CMK (cell line): ENCODE data around the gene JARID2.
"Not testable (repeated sequence)": the region's sequence is repeated elsewhere in the genome, so short reads cannot be mapped to it uniquely, and the experiment has no call there.

Source experiments
- DNase-seq: peaks from one replicate; pipeline ENCODE4 v3.0.0-alpha.2; 2010; ENCODE audit warnings: low read depth

The JARID2 gene

GRCh38 chr6:15309611-15310283 is 63.9 kb downstream of the JARID2 start:
- DNase-seq, result no peak

DNA sequence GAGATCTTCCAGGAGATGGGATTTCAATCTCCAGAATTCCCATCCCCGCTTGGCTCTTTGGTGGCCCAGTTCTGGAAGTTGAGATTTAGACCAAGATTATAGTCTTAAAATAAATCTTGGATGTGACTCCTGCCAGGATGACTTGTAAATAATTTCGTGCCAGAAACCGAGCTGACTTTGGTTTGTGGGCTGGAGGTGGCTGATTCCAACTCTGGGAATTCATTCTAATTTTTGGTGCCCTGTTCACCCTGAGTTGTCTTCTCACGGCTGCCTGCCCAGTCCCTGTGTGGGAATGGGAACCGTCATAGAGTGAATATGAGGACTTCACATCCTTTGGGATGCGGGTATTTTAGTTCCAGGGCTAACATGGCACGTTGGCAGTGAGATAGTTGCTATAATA is 64.8 kb downstream of the JARID2 start:
- no peak for DNase-seq

DNA sequence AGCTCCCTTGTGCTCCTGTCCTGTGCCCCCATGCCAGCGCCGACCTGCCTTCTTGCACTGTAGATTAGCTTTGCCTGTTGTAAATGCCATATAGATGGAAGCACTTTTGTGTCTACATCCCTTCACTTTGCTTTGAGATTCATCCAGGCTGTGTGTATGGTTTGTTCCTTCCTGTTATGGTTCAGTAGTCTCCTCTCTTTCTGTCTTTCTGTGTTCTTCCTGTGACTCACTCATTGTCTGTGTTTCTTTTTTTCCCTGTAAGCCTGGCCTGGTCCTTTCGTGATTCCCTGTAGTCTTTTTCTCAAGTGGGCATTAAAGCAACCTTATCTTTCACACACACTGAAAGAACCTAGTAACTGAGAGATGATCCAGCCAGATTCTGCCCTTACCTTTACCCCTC is 66.6 kb downstream of the JARID2 start:
- no peak for DNase-seq

DNA sequence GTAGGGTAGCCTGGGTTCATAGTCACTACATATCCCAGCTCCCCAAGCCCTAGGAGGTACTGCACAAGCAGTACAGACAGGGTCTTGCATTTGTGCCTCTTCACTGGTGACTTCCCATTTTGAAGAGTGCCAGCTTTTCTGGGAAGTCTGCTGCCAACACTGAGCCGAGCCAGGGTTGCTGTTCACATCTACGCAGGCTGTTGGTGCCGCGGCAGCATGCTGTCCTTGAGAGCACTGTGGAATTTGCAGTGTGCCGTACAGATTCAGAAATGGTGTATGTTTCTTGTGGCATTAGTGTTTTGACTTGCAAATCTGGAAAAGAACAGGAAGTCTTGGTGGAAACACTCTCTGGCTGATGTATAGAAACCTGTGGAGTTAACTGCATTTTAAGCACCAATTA is 67.5 kb downstream of the JARID2 start:
- DNase-seq, result no peak

DNA sequence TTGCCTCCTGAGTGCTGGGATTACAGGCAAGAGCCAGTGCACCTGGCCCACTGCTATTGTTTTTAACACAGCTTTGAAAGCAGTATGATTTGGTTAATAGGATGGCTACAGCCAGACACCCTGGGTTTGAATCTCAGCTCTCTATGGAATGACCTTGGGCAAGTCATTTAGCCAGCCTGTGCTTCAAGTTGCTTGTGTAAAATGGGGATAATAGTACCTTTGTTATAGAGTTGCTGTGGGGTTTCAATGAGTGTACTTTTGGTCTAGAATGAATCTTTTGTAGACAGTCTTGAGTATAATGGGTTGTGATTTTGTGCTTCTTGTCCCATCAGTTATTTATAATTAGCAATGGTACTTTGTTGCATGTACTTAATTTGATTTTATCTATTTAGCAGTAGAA is 70.9 kb downstream of the JARID2 start:
- no peak for DNase-seq

GRCh38 chr6:15317251-15317650 is 71.4 kb downstream of the JARID2 start:
- DNase-seq, result no peak

DNA sequence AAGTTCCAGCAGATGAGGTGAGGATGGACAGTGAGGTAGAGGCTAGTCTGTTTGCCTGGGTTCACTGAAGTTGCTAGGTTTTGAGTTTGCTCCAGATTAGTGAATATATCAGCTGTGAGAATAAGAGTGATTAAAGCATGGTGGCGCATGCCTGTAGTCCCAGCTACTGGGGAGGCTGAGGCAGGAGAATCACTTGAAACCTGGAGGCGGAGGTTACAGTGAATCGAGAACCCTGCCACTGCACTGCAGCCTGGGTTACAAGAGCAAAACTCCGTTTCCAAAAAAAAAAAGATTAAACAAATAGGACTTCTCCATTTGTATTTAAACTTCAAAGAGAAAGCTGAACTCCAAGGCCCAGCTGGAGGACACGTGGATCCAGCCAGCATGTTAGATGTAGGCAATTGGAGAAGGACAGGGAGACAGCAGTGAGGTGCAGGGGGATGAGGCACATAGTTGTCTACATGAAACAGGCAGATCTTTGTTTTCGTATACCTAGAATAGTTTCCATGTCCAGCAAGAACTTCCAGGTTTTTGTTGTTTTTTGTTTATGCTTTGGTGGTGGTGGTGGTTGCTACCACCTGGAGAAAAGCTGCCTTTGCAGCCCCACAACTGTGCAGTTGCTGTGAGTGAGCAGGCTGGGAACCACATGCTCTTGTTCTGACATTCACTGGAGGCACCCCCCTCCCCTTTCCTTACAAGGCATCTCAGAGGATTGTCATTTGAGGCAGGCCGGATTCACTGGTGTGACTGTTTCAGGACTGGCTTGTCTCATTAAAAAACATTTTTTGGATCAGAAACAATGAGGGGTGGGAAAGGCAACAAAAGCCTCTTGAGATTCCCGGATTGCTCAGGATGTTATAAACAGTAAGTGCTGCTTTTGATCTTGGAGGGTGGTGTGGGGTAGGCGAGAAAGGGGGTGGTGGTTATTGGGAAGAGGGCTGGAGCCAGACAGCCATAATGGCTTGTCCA is 72.3 kb downstream of the JARID2 start:
- DNase-seq, result no peak

- DNase-seq, result no peak
Observed at GRCh38 chr6:15319677-15320076, 73.8 kb downstream of the JARID2 start.

DNA sequence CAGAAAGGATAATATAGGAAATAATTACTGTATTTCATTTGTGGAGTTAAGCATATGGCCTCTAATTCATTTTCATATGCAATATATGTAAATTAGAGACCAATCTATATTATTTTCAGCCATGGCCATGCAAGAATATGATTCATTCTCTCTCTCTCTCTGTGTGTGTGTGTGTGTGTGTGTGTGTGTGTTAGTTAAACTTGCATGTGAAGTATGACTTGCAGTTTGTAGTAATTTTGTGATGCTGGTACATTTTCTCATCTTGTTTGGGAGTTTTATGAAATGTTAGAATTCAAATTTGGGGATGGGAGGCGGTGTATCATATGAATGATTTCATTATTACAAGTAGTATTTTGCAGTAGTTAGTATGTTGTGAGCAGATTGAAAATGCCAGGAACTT is 74.8 kb downstream of the JARID2 start:
- DNase-seq, result no peak

GRCh38 chr6:15322184-15322583 is 76.3 kb downstream of the JARID2 start:
- no peak for DNase-seq

DNA sequence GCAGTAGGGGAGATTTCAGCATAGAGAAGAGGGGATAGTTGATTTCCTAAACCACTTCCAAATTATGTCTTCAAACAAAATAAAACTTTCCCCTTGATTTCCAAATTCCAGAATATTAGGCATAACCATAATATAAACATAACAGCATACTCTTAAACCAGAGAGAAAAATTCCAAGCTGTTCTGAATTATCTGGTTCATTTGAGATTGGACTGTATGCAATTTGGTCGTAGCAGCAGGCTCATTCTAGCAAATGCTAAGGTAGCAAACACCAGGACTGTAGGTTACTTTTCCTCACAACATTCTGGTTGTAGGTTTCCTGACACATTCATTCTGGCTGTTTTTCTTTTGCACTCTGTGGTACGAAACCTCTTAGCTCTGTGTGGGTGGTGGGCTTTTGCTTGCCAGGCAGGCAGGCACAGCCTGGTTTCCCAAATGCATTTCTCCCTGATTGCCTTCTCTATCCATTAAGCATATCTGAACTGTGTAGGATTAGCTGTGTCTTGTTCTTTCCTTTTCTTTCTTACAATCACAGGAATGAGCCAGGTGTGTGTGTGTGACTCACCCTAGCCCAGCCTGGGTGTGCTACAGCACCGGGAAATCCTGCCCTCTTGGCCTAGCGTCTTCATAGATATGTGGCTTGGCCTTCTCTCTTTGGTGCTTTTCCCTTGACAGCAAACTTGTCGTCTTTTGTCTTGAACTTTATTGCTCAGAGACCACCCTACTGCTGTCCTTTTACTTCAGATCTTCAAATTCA is 77.1 kb downstream of the JARID2 start:
- no peak for DNase-seq

GRCh38 chr6:15323611-15324010 is 77.7 kb downstream of the JARID2 start:
- DNase-seq, result not testable (repeated sequence)

DNA sequence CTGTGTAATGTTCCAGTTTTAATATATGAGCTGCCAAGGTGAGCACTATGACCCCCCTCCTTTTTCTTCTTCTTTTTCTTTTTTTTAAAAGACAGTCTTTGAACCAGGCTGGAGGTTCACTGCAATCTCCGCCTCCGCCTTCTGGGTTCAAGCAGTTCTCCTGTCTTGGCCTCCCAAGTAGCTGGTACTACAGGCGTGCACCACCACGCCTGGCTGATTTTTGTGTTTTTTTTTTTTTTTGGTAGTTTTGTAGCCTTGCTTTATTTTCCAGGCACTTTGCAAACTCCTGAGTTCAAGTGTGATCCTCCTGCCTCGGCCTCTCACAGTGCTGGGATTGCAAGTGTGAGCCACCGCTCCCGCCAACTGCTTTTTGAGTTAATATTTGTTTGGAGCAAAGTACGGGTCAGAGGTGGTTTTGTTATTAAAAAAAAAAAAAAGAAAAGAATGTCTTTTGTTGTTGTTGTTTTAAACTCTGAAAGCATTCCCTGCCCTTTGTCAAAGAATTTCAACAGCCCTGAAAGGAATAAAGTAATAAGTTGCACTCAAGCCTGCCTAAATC is 78.6 kb downstream of the JARID2 start:
- no peak for DNase-seq

GRCh38 chr6:15325540-15325955 is 79.7 kb downstream of the JARID2 start:
- DNase-seq, result no peak

- no peak for DNase-seq
Observed at GRCh38 chr6:15326067-15326614, 80.3 kb downstream of the JARID2 start.

- DNase-seq, result no peak
Observed at GRCh38 chr6:15327271-15327670, 81.4 kb downstream of the JARID2 start.

DNA sequence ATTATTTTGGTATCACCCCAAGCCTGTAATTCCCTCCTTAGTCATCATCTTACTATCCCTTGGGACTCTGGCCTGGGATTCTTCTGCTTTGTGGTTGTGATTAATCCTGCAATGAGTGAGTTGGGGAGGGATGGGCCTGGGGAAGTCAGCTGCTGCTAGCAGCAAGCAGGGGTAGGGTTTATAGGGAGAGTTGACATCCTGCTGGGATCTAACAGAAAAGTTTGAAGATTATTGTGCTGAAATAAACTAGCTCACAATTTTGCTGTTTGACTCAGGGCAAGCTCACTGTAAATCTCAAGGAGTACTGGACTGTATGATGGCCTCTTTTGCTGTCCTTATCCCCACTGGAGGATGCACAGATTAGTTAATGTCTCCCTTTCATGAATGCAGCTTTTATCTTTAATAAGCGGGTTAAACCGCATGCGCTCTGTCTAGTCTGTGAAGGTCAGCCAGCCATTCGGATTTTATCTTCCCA is 83.4 kb downstream of the JARID2 start:
- DNase-seq, result no peak

DNA sequence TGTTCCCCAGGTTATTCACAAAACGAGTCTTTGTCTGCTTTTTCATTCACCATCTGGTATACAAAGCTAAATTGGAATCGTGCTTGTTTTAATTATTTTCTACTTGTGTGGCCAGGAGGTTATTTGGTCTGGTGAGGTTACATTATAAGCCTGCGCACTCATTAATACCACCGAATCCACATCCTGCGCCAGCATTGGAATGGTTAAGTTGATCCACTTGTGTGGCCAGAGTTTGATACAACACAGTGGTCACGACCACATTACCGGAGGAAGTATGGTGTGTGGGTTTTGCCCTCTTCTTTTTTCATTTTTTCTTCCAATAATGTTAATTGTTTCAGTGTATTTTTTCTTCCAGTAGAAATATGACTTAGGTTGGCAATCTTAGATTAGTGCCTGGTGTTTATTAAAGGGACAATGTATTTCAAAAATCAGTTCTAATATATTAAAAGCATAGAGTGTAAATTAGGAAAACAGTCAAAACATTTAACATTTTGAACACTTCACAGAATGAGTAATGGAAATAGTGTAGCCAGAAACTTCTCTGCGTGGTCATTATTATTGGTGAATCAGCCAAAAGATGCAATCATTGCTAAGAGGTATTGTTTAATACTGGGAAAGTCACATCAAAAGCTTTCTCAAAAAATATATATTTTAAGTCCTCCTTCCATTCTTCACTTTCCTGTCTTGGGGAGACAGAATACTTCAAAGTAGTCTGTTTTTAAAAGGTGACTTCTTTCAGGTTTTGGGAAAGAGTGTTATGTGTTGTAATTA is 84.5 kb downstream of the JARID2 start:
- no peak for DNase-seq

GRCh38 chr6:15331143-15331542 is 85.3 kb downstream of the JARID2 start:
- no peak for DNase-seq

DNA sequence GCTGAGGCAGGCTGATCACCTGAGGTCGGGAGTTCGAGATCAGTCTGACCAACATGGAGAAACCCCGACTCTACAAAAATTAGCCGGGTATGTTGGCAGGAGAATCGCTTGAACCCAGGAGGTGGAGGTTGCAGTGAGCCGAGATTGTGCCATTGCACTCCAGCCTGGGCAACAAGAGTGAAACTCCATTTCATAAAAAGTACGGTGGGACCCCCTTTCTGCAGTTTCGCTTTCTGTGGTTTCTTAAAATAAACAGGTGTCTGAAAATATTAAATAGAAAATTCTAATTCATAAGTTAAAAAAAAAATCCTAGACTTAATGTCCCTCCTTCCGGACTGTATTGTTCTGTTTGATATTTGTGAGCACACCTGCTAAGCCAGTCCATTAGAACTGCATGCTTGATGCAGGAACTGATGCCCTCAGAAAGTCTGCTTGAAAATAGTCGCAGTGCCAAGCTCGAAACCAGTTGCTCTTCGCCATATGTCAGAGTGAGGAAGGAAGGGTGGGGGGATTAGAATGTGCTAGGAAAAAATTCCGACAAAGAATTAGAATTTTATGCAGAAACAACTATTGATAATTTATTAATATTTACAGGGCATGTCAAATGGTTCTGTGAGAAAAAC is 85.9 kb downstream of the JARID2 start:
- DNase-seq, result no peak

- no peak for DNase-seq
Observed at GRCh38 chr6:15332446-15332845, 86.6 kb downstream of the JARID2 start.
